Endodermal cell (in vitro differentiated cells): Measurements from ENCODE around the gene ABITRAM. TPM values are rescaled to one million over a fixed set of nuclear protein-coding genes. Genes with fewer than 3 reads are reported as not detected.

Experiments
- DNase-seq: peaks from one replicate; pipeline ENCODE4 v3.0.0-alpha.2; 2017
- H3K27ac ChIP-seq: 2 replicates; pipeline ENCODE4 v1.5.1; 2013; ENCODE audit warnings: mild to moderate bottlenecking, low read depth, low read length, moderate library complexity
- H3K27me3 ChIP-seq: 2 replicates; pipeline ENCODE4 v1.6.1; 2013; ENCODE audit warnings: mild to moderate bottlenecking, low read length, moderate library complexity; ENCODE audit not compliant: insufficient read depth, control insufficient read depth, poor library complexity, severe bottlenecking
- H3K36me3 ChIP-seq: 2 replicates; pipeline ENCODE4 v1.7.0; 2013; ENCODE audit warnings: mild to moderate bottlenecking, low read length, moderate library complexity; ENCODE audit not compliant: control insufficient read depth, insufficient read depth
- H3K4me1 ChIP-seq: one replicate; pipeline ENCODE4 v1.7.0; 2013; ENCODE audit warnings: low read length; ENCODE audit not compliant: control insufficient read depth, insufficient read depth
- H3K4me3 ChIP-seq: 2 replicates; pipeline ENCODE4 v1.5.1; 2013; ENCODE audit warnings: mild to moderate bottlenecking, low read length, moderate library complexity
- H3K9ac ChIP-seq: 2 replicates; pipeline ENCODE4 v1.6.1; 2013; ENCODE audit warnings: mild to moderate bottlenecking, low read length, moderate library complexity; ENCODE audit not compliant: poor library complexity, severe bottlenecking; ENCODE audit errors: extremely low read depth
- H3K9me3 ChIP-seq: 2 replicates; pipeline ENCODE4 v1.6.1; 2013; ENCODE audit warnings: mild to moderate bottlenecking, low read length, moderate library complexity; ENCODE audit not compliant: control insufficient read depth
- H3K27ac Mint-ChIP-seq: 2 replicates; pipeline ENCODE4 v1.8.0; 2020; ENCODE audit warnings: mixed read lengths
- H3K27me3 Mint-ChIP-seq: 2 replicates; pipeline ENCODE4 v1.8.0; 2021; ENCODE audit warnings: mild to moderate bottlenecking, mixed read lengths; ENCODE audit not compliant: insufficient read depth
- H3K36me3 Mint-ChIP-seq: 2 replicates; pipeline ENCODE4 v1.8.0; 2020; ENCODE audit warnings: low read depth, mixed read lengths
- H3K4me1 Mint-ChIP-seq: 2 replicates; pipeline ENCODE4 v1.8.0; 2020; ENCODE audit warnings: mixed read lengths
- H3K4me3 Mint-ChIP-seq: 2 replicates; pipeline ENCODE4 v1.8.0; 2020; ENCODE audit warnings: mild to moderate bottlenecking, moderate library complexity, mixed read lengths
- H3K9me3 Mint-ChIP-seq: 2 replicates; pipeline ENCODE4 v1.8.0; 2020; ENCODE audit warnings: mild to moderate bottlenecking, mixed read lengths
- CTCF ChIP-seq: fragments of 200-600 bp; sonication (generic); conservative IDR thresholded peaks from 2 replicates; pipeline ENCODE4 v1.5.0; 2021; ENCODE audit warnings: antibody characterized with exemption, mild to moderate bottlenecking
- WGBS, 2 experiments: methylation state at CpG; one replicate each; pipeline versions ENCODE4 v1.1.5 to v1.1.7; 2013; ENCODE audit warnings: missing lambda C conversion rate in 2 of 2, mixed read lengths in 1 of 2; ENCODE audit not compliant: insufficient coverage in 1 of 2, insufficient read length in 1 of 2; 5-methylcytosine and 5-hydroxymethylcytosine counted together
- total RNA-seq, 2 donors: library from RNA; stranded (reverse); fragmentation: NEBNext Ultra II Directional in 1 of 2; extraction: Animal tissue kit (Norgen Biotek cat#: 25700) in 1 of 2; gene quantifications; 2 replicates in 1 of 2; 3 replicates in 1 of 2; pipeline ENCODE4 v1.2.1, GENCODE V29; 2021

Gene ABITRAM
- total RNA-seq, 2 donors from 2014 or later = 11.4 to 15.4 TPM

- Histone ChIP-seq H3K4me1 (peaks cover 7% of the 10 kb centered on the region), H3K4me3 (no peak overlapping the region), H3K9ac (no peak overlapping the region), H3K36me3 (peaks cover 51% of the 10 kb centered on the region), H3K27ac (no peak overlapping the region), H3K9me3 (no peaks in the 10 kb centered on the region), H3K27me3 (no peaks in the 10 kb centered on the region)
- TF ChIP-seq CTCF = no peak
- no peaks in the 10 kb centered on the region for H3K9me3 Mint-ChIP-seq
- H3K36me3 Mint-ChIP-seq = peaks cover 36% of the 10 kb centered on the region
- DNase-seq = no peak
- no peak overlapping the region for H3K27ac Mint-ChIP-seq
- 81 to 100% methylated on average over 1 to 3 of the region's 4 CpGs for WGBS, 2 experiments
- no peak overlapping the region for H3K4me3 Mint-ChIP-seq
- H3K27me3 Mint-ChIP-seq = no peaks in the 10 kb centered on the region
- no peaks in the 10 kb centered on the region for H3K4me1 Mint-ChIP-seq
Observed at GRCh38 chr9:108939975-108940374, 5.8 kb downstream of the ABITRAM start.

- Histone ChIP-seq H3K9me3 (no peaks in the 10 kb centered on the region), H3K27ac (no peak overlapping the region), H3K9ac (no peak overlapping the region), H3K27me3 (no peaks in the 10 kb centered on the region), H3K4me3 (no peak overlapping the region), H3K4me1 (no peaks in the 10 kb centered on the region), H3K36me3 (peaks cover 36% of the 10 kb centered on the region)
- H3K27ac Mint-ChIP-seq = no peak overlapping the region
- DNase-seq = no peak
- no peaks in the 10 kb centered on the region for H3K27me3 Mint-ChIP-seq
- H3K9me3 Mint-ChIP-seq = no peaks in the 10 kb centered on the region
- TF ChIP-seq CTCF = no peak
- H3K4me3 Mint-ChIP-seq = no peak overlapping the region
- H3K4me1 Mint-ChIP-seq = no peaks in the 10 kb centered on the region
- 86 to 95% methylated on average over 1 of the region's 1 CpG for WGBS, 2 experiments
- H3K36me3 Mint-ChIP-seq = peaks cover 53% of the 10 kb centered on the region
Observed at GRCh38 chr9:108950168-108950567, 16.0 kb downstream of the ABITRAM start.

- WGBS, 2 experiments = 85% methylated on average over 2 of the region's 2 CpGs; no CpG with 5 or more reads in 1 of the 2 experiments
- no peaks in the 10 kb centered on the region for H3K27me3 ChIP-seq
- H3K36me3 ChIP-seq = peaks cover 32% of the 10 kb centered on the region
- no peak overlapping the region for H3K4me3 Mint-ChIP-seq
- no peaks in the 10 kb centered on the region for H3K4me1 ChIP-seq
- no peaks in the 10 kb centered on the region for H3K9me3 ChIP-seq
- no peak overlapping the region for H3K27ac ChIP-seq
- no peaks in the 10 kb centered on the region for H3K9me3 Mint-ChIP-seq
- H3K36me3 Mint-ChIP-seq = peaks cover 44% of the 10 kb centered on the region
- H3K4me3 ChIP-seq = no peak overlapping the region
- H3K27ac Mint-ChIP-seq = no peak overlapping the region
- no peaks in the 10 kb centered on the region for H3K27me3 Mint-ChIP-seq
- no peak for TF ChIP-seq CTCF
- H3K9ac ChIP-seq = no peak overlapping the region
- no peak for DNase-seq
- no peaks in the 10 kb centered on the region for H3K4me1 Mint-ChIP-seq
Observed at GRCh38 chr9:108951578-108951977, 17.4 kb downstream of the ABITRAM start.
